ENCODE results near the gene CXCL13. TPM values are rescaled to one million over a fixed set of nuclear protein-coding genes. Genes with fewer than 3 reads are reported as not detected.

CXCL13 gene
- total and polyA plus RNA-seq, 2 of the 13 experiments (the other 11 are each of a cell fraction or from before 2014, with no cell fraction given) = not detected

GRCh38 chr4:77636902-77637301, 31.3 kb downstream of the CXCL13 start (continued):
- no peak for TF ChIP-seq ZBTB4 (CRISPR knock-in tag; IDR thresholded peaks at IDR 0.05; ENCODE audit: borderline replicate concordance)
- TF ChIP-seq PLRG1 (conservative IDR thresholded peaks at IDR 0.05) = no peak
- TF ChIP-seq GLI4 (CRISPR knock-in tag; IDR thresholded peaks at IDR 0.05; ENCODE audit: borderline replicate concordance) = no peak
- TF ChIP-seq ZNF24 (IDR thresholded peaks at IDR 0.05) = no peak
- TF ChIP-seq SNAPC2 (CRISPR knock-in tag; IDR thresholded peaks at IDR 0.05) = no peak
- no peak for TF ChIP-seq ZNF253 (CRISPR knock-in tag; IDR thresholded peaks at IDR 0.05; ENCODE audit: borderline replicate concordance)
- TF ChIP-seq RCOR2 (CRISPR knock-in tag; IDR thresholded peaks at IDR 0.05) = no peak
- no peak for TF ChIP-seq ZMYM3 (CRISPR knock-in tag; IDR thresholded peaks at IDR 0.05)
- no peak for TF ChIP-seq FOXC1 (CRISPR knock-in tag; IDR thresholded peaks at IDR 0.05; ENCODE audit: borderline replicate concordance)
- no peak for TF ChIP-seq ARNT (IDR thresholded peaks at IDR 0.05)
- TF ChIP-seq CCAR2 (optimal IDR thresholded peaks at IDR 0.05; ENCODE audit: low read depth, low read length) = no peak
- TF ChIP-seq CEBPG (CRISPR knock-in tag; IDR thresholded peaks at IDR 0.05) = peak; percentile 43; the same call in 1 of the 2 replicates
- peak; percentile 30; the same call in 1 of the 2 replicates for TF ChIP-seq TBX2 (CRISPR knock-in tag; IDR thresholded peaks at IDR 0.05; ENCODE audit: borderline replicate concordance)
- no peak for TF ChIP-seq CEBPB (IDR thresholded peaks at IDR 0.05; ENCODE audit: borderline replicate concordance, low read depth, low read length)
- no peak for TF ChIP-seq ZNF670 (CRISPR knock-in tag; IDR thresholded peaks at IDR 0.05; ENCODE audit: borderline replicate concordance)
- no peak for TF ChIP-seq HHEX (CRISPR knock-in tag; IDR thresholded peaks at IDR 0.05)
- TF ChIP-seq FOXK1 (CRISPR knock-in tag; IDR thresholded peaks at IDR 0.05; ENCODE audit: borderline replicate concordance, low read depth) = peak; percentile 80; the same call in 1 of the 2 replicates
- TF ChIP-seq MAFK (conservative IDR thresholded peaks at IDR 0.05 in 1 of 2, IDR thresholded peaks at IDR 0.05 in 1 of 2; ENCODE audit: low read length in 2 of 2) = peak; percentile 89 to 95
- TF ChIP-seq IRF2 (CRISPR knock-in tag; IDR thresholded peaks at IDR 0.05) = peak; percentile 78
- no peak for TF ChIP-seq ZBTB26 (CRISPR knock-in tag; IDR thresholded peaks at IDR 0.05; ENCODE audit: borderline replicate concordance)
- no peak for TF ChIP-seq ZFP91 (CRISPR knock-in tag; IDR thresholded peaks at IDR 0.05; ENCODE audit: borderline replicate concordance)
- no peak for TF ChIP-seq DMTF1 (CRISPR knock-in tag; IDR thresholded peaks at IDR 0.05)
- TF ChIP-seq CHD2 (IDR thresholded peaks at IDR 0.05; ENCODE audit: low read depth, low read length) = no peak
